ENCODE measurements around the gene TMEM271.

Gene TMEM271

GRCh38 chr4:590313-590841 is 14.3 kb upstream of the TMEM271 start:
- DNase-seq (ENCODE audit: low read depth in 1 of 2, low spot score in 1 of 2), result no peak
- Histone ChIP-seq H3K27ac (replicated peaks) (no peak overlapping the region), H3K4me3 (replicated peaks; ENCODE audit: insufficient read depth, low read length) (no peak overlapping the region), H3K27me3 (ENCODE audit: insufficient read depth, poor library complexity, severe bottlenecking) (no peaks in the 10 kb centered on the region)
- no peak for TF ChIP-seq POLR2AphosphoS5 (IDR thresholded peaks at IDR 0.05; ENCODE audit: low read depth)
- TF ChIP-seq SPI1 (IDR thresholded peaks at IDR 0.05; ENCODE audit: borderline replicate concordance, low read depth), result no peak
- TF ChIP-seq REST (IDR thresholded peaks at IDR 0.05; ENCODE audit: insufficient replicate concordance, low read depth), result no peak
- no peak for TF ChIP-seq GABPA (IDR thresholded peaks at IDR 0.05; ENCODE audit: low read depth)
- TF ChIP-seq CTCF (IDR thresholded peaks at IDR 0.05; ENCODE audit: insufficient read depth, low read length), result no peak

GRCh38 chr4:589219-589963 is 13.3 kb upstream of the TMEM271 start:
- TF ChIP-seq CTCF (IDR thresholded peaks at IDR 0.05; ENCODE audit: insufficient read depth, low read length), result no peak
- no peak for TF ChIP-seq REST (IDR thresholded peaks at IDR 0.05; ENCODE audit: insufficient replicate concordance, low read depth)
- no peak for TF ChIP-seq GABPA (IDR thresholded peaks at IDR 0.05; ENCODE audit: low read depth)
- H3K27me3 ChIP-seq (ENCODE audit: insufficient read depth, poor library complexity, severe bottlenecking), result no peaks in the 10 kb centered on the region
- no peak for DNase-seq (ENCODE audit: low read depth in 1 of 2, low spot score in 1 of 2)
- no peak overlapping the region for H3K27ac ChIP-seq (replicated peaks)
- no peak overlapping the region for H3K4me3 ChIP-seq (replicated peaks; ENCODE audit: insufficient read depth, low read length)

GRCh38 chr4:588351-588849 is 12.3 kb upstream of the TMEM271 start:
- Histone ChIP-seq H3K27ac (replicated peaks) (no peak overlapping the region), H3K4me3 (replicated peaks; ENCODE audit: insufficient read depth, low read length) (no peak overlapping the region), H3K27me3 (ENCODE audit: insufficient read depth, poor library complexity, severe bottlenecking) (no peaks in the 10 kb centered on the region)
- TF ChIP-seq SPI1 (IDR thresholded peaks at IDR 0.05; ENCODE audit: borderline replicate concordance, low read depth), result no peak
- no peak for TF ChIP-seq CTCF (IDR thresholded peaks at IDR 0.05; ENCODE audit: insufficient read depth, low read length)
- TF ChIP-seq REST (IDR thresholded peaks at IDR 0.05; ENCODE audit: insufficient replicate concordance, low read depth), result no peak
- no peak for TF ChIP-seq GABPA (IDR thresholded peaks at IDR 0.05; ENCODE audit: low read depth)
- no peak for TF ChIP-seq POLR2AphosphoS5 (IDR thresholded peaks at IDR 0.05; ENCODE audit: low read depth)
- no peak for DNase-seq (ENCODE audit: low read depth in 1 of 2, low spot score in 1 of 2)

All from HL-60 (cell line).